ENCODE results near the gene HIF3A. TPM values are rescaled to one million over a fixed set of nuclear protein-coding genes. Genes with fewer than 3 reads are reported as not detected.

Gene HIF3A
- total RNA-seq, 2 donors from 2014 or later, result 73.1 to 123 TPM

- no peak for DNase-seq (ENCODE audit: low spot score)
- H3K4me1 ChIP-seq, result peaks cover 0 to 69% of the 10 kb centered on the region in 2 donors
- no peaks in the 10 kb centered on the region for H3K9me3 ChIP-seq
- no peaks in the 10 kb centered on the region for H3K27me3 ChIP-seq
- peaks cover 12% of the 10 kb centered on the region for H3K36me3 ChIP-seq
- no peak for TF ChIP-seq CTCF (IDR thresholded peaks at IDR 0.05)
- peak overlapping the region; percentile 58 to 65 for H3K4me3 ChIP-seq
- H3K27ac ChIP-seq, result peak overlapping the region; percentile 96 to 97
Observed at GRCh38 chr19:46298479-46299003, 1.7 kb downstream of the HIF3A start.

DNA sequence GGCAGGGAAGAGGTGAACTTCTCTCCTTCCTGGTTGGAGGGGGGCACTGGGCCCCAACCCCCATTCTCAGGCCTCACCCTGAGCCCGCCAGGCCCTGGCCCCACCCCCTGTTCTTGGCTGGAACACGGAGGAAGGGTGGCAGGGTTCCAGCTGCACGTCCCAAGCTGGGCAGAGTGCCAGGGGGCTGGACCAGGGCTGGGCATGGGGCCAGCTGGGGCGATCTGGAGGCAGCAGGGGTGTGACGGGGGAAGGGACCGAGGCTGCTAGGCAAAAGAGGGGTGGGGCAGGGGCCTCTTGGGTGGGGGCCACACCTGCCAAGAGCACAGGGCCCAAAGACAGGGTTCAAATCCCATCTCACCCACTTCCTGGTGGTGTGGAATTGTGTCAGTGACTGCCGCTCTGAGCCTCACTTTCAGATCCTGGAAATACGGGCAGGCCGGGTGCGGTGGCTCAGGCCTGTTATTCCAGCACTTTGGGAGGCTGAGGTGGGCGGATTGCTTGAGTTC is 2.2 kb downstream of the HIF3A start:
- no peaks in the 10 kb centered on the region for H3K9me3 ChIP-seq
- peak; percentile 97 for DNase-seq (ENCODE audit: low spot score)
- peak overlapping the region; percentile 58 to 65 for H3K4me3 ChIP-seq
- H3K4me1 ChIP-seq, result peaks cover 0 to 75% of the 10 kb centered on the region in 2 donors
- peak overlapping the region; percentile 96 to 97 for H3K27ac ChIP-seq
- H3K27me3 ChIP-seq, result no peaks in the 10 kb centered on the region
- peaks cover 17% of the 10 kb centered on the region for H3K36me3 ChIP-seq
- no peak for TF ChIP-seq CTCF (IDR thresholded peaks at IDR 0.05)

DNA sequence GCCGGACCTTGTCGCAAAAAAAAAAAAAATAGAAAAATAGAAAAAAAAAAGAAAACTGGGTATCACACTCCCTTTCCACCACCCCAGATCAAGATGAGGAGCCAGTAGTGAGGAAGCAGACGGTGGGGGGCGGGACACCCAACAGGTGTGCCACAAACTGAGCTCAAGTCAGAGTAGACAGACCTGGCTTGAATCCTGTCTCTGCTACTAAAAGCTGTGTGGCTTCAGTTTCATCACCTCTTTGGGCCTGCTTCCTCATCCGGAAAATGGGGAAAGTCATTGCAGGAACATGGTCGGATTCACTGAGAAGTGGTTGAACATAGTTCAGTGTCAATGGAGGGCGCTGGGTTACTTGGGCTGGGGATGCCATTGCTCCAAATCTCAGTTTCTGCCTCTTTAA is 2.9 kb downstream of the HIF3A start:
- Histone ChIP-seq H3K4me1 (peaks cover 0 to 81% of the 10 kb centered on the region in 2 donors), H3K4me3 (peak overlapping the region; percentile 58 to 65), H3K36me3 (peaks cover 24% of the 10 kb centered on the region), H3K27me3 (no peaks in the 10 kb centered on the region), H3K9me3 (no peaks in the 10 kb centered on the region), H3K27ac (peak overlapping the region; percentile 96 to 97)
- DNase-seq (ENCODE audit: low spot score), result no peak
- no peak for TF ChIP-seq CTCF (IDR thresholded peaks at IDR 0.05)

GRCh38 chr19:46303322-46303690 is 6.5 kb downstream of the HIF3A start:
- DNase-seq (ENCODE audit: low spot score), result no peak
- Histone ChIP-seq H3K36me3 (peaks cover 60% of the 10 kb centered on the region), H3K4me3 (peak overlapping the region in 1 of 2 donors; percentile 15)

DNA sequence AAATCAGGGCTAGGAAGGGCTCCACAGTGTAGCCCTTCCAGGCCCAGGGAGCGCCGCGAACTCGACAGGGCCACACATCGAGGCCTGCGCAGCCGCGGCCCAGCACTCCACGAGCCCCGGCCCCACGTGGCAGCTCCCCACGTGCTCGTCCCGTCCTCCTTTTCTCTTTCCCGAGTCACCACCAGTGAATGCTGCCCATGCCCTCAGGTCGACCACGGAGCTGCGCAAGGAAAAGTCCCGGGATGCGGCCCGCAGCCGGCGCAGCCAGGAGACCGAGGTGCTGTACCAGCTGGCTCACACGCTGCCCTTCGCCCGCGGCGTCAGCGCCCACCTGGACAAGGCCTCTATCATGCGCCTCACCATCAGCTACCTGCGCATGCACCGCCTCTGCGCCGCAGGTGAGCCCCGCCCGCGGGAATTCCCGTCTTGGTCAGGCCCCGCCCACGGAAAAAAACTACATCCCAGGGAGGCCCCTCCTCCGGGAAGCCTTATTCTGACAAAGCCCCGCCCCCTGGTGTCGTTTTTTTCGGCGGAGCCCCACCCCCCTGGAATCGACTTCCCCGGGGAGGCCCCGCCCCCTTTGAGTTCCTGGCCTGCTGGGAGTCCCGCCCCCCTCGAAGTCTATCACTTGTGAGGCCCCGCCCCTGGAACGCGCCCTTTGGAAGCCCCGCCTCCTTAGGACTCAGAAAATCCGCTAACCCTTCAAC is 7.0 kb downstream of the HIF3A start:
- Histone ChIP-seq H3K36me3 (peaks cover 65% of the 10 kb centered on the region), H3K4me1 (peaks cover 0 to 65% of the 10 kb centered on the region in 2 donors), H3K27ac (peak overlapping the region; percentile 96 to 97), H3K4me3 (peak overlapping the region in 1 of 2 donors; percentile 15), H3K9me3 (no peaks in the 10 kb centered on the region), H3K27me3 (no peaks in the 10 kb centered on the region)
- TF ChIP-seq CTCF (IDR thresholded peaks at IDR 0.05), result no peak
- peak; percentile 76 for DNase-seq (ENCODE audit: low spot score)

More at GRCh38 chr19:46303322-46303690, 6.5 kb downstream of the HIF3A start:
- H3K9me3 ChIP-seq, result no peaks in the 10 kb centered on the region
- peaks cover 0 to 70% of the 10 kb centered on the region in 2 donors for H3K4me1 ChIP-seq
- no peak for TF ChIP-seq CTCF (IDR thresholded peaks at IDR 0.05)
- peak overlapping the region; percentile 96 to 97 for H3K27ac ChIP-seq
- H3K27me3 ChIP-seq, result no peaks in the 10 kb centered on the region

Measured in right atrium auricular region (tissue), 2 donors.